Neural progenitor cell (in vitro differentiated cells): ENCODE measurements around the gene MYH7. TPM values are rescaled to one million over a fixed set of nuclear protein-coding genes. Genes with fewer than 3 reads are reported as not detected.

ENCODE experiments used
- DNase-seq: peaks from one replicate; pipeline ENCODE4 v3.0.0-alpha.2; 2016; ENCODE audit warnings: low spot score
- H2AFZ ChIP-seq: fragments of 200-600 bp; sonication (generic); replicated peaks from 2 replicates; pipeline ENCODE4 v1.6.1; 2016; ENCODE audit warnings: antibody characterized with exemption
- H3F3A ChIP-seq: fragments of 200-600 bp; sonication (generic); 2 replicates; pipeline ENCODE4 v1.6.1; 2016; ENCODE audit warnings: antibody characterized with exemption, low read depth
- H3K27ac ChIP-seq: fragments of 200-600 bp; sonication (generic); 2 replicates; pipeline ENCODE4 v1.5.1; 2016; ENCODE audit warnings: mild to moderate bottlenecking
- H3K27me3 ChIP-seq: fragments of 200-600 bp; sonication (generic); 2 replicates; pipeline ENCODE4 v1.6.1; 2016; ENCODE audit warnings: mild to moderate bottlenecking, moderate library complexity
- H3K36me3 ChIP-seq: fragments of 200-600 bp; sonication (generic); 2 replicates; pipeline ENCODE4 v1.5.1; 2016
- H3K4me1 ChIP-seq: fragments of 200-600 bp; sonication (generic); 2 replicates; pipeline ENCODE4 v1.6.1; 2016; ENCODE audit warnings: mixed run types
- H3K4me2 ChIP-seq: fragments of 200-600 bp; sonication (generic); 2 replicates; pipeline ENCODE4 v1.6.1; 2016
- H3K4me3 ChIP-seq: fragments of 200-600 bp; sonication (generic); 2 replicates; pipeline ENCODE4 v1.5.1; 2016
- H3K79me2 ChIP-seq: fragments of 200-600 bp; sonication (generic); 2 replicates; pipeline ENCODE4 v1.6.1; 2016; ENCODE audit warnings: low read depth
- H3K9ac ChIP-seq: fragments of 200-600 bp; sonication (generic); 2 replicates; pipeline ENCODE4 v1.6.1; 2016
- H3K9me3 ChIP-seq: fragments of 200-600 bp; sonication (generic); 2 replicates; pipeline ENCODE4 v1.5.1; 2016; ENCODE audit warnings: low read depth
- H4K20me1 ChIP-seq: fragments of 200-600 bp; sonication (generic); 2 replicates; pipeline ENCODE4 v1.6.1; 2016; ENCODE audit warnings: low read depth
- H3K27ac Mint-ChIP-seq: 3 replicates; pipeline ENCODE4 v1.8.0; 2021; ENCODE audit warnings: mixed read lengths
- H3K27me3 Mint-ChIP-seq: 2 replicates; pipeline ENCODE4 v1.8.0; 2022; ENCODE audit warnings: low read depth, mild to moderate bottlenecking, inconsistent platforms, moderate library complexity, mixed read lengths; ENCODE audit not compliant: insufficient read depth
- H3K36me3 Mint-ChIP-seq: 3 replicates; pipeline ENCODE4 v1.8.0; 2021; ENCODE audit warnings: mixed read lengths
- H3K4me1 Mint-ChIP-seq: 3 replicates; pipeline ENCODE4 v1.8.0; 2021; ENCODE audit warnings: mixed read lengths
- H3K4me3 Mint-ChIP-seq: 3 replicates; pipeline ENCODE4 v1.8.0; 2021; ENCODE audit warnings: mild to moderate bottlenecking, moderate library complexity, mixed read lengths
- H3K9me3 Mint-ChIP-seq: 3 replicates; pipeline ENCODE4 v1.8.0; 2020; ENCODE audit warnings: mixed read lengths
- EZH2 ChIP-seq: fragments of 200-600 bp; sonication (generic); IDR thresholded peaks from 2 replicates; pipeline ENCODE4 v1.6.1; 2017; ENCODE audit warnings: antibody characterized with exemption, mild to moderate bottlenecking, moderate library complexity
- EZH2phosphoT487 ChIP-seq: fragments of 200-600 bp; sonication (generic); IDR thresholded peaks from 2 replicates; pipeline ENCODE4 v1.6.1; 2017; ENCODE audit warnings: antibody characterized with exemption
- total RNA-seq: library from RNA; depleted of rRNA; stranded (reverse); fragments of >200 nt; gene quantifications from 2 replicates; pipeline ENCODE4 v1.2.3, GENCODE V29; 2015; ENCODE audit warnings: low replicate concordance
- TF ChIP-seq, protein P1 (sequence below): fragments of 200-600 bp; sonication (generic); IDR thresholded peaks from 2 replicates; pipeline ENCODE4 v1.5.1; 2017; ENCODE audit warnings: antibody characterized with exemption, mild to moderate bottlenecking

The MYH7 gene
- total RNA-seq, 1 donor from 2014 or later: not detected

DNA sequence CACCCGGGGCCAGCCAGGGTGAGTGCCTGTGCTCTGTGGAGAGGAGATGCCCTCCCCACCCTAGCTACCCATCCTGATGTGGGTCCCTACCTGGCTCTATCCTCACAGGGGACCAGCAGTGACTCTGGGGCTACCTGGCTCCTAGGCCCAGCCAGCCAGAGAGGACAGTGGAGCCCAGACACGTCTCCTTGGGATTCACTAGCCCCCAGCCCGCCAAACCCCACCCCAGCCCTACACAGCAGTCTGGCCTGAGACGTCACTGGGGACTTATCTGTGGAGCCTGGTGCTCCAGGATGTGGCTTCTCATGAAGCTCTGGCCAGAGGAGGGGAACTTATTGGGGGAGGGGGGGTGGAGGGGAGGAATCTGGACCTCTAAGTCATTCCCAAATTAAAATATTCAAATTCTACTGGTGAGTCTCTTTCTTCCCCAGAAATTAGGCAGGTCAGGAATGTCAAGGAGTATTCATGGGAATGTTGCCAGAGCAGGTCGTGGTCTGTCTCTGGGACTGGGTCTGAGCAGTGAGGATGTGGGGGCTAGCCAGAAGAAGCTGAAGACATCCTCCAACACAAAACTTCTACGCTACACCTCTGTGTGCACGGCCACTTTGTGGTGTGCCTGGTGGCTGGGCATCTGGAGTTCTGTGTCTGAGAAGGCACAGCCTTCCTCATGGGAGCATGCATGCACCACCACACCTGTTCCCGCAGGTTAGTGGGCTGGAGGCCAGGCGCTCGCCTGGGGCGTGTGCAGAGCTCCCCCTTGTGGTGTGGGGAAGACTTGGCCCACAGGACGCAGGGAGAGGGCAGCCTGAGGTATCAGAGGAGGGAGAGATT lies 55.9 kb downstream of the MYH7 start:
- Histone ChIP-seq H3K4me2 (no peak overlapping the region), H3K9ac (no peak overlapping the region), H3F3A (peaks cover 12% of the 10 kb centered on the region), H3K4me1 (peaks cover 13% of the 10 kb centered on the region), H3K4me3 (no peak overlapping the region), H2AFZ (no peak overlapping the region), H3K79me2 (no peaks in the 10 kb centered on the region), H3K27ac (no peak overlapping the region), H4K20me1 (no peaks in the 10 kb centered on the region), H3K27me3 (no peaks in the 10 kb centered on the region), H3K9me3 (no peaks in the 10 kb centered on the region), H3K36me3 (no peaks in the 10 kb centered on the region)
- Mint-ChIP-seq H3K9me3 (no peaks in the 10 kb centered on the region), H3K4me3 (no peak overlapping the region), H3K4me1 (peaks cover 31% of the 10 kb centered on the region), H3K27ac (no peak overlapping the region), H3K36me3 (no peaks in the 10 kb centered on the region), H3K27me3 (peaks cover 9% of the 10 kb centered on the region)
- TF ChIP-seq, protein P1, sequence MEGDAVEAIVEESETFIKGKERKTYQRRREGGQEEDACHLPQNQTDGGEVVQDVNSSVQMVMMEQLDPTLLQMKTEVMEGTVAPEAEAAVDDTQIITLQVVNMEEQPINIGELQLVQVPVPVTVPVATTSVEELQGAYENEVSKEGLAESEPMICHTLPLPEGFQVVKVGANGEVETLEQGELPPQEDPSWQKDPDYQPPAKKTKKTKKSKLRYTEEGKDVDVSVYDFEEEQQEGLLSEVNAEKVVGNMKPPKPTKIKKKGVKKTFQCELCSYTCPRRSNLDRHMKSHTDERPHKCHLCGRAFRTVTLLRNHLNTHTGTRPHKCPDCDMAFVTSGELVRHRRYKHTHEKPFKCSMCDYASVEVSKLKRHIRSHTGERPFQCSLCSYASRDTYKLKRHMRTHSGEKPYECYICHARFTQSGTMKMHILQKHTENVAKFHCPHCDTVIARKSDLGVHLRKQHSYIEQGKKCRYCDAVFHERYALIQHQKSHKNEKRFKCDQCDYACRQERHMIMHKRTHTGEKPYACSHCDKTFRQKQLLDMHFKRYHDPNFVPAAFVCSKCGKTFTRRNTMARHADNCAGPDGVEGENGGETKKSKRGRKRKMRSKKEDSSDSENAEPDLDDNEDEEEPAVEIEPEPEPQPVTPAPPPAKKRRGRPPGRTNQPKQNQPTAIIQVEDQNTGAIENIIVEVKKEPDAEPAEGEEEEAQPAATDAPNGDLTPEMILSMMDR: peak; percentile 90
- TF ChIP-seq EZH2phosphoT487: no peak
- TF ChIP-seq EZH2: no peak
- DNase-seq: peak; percentile 74

DNA sequence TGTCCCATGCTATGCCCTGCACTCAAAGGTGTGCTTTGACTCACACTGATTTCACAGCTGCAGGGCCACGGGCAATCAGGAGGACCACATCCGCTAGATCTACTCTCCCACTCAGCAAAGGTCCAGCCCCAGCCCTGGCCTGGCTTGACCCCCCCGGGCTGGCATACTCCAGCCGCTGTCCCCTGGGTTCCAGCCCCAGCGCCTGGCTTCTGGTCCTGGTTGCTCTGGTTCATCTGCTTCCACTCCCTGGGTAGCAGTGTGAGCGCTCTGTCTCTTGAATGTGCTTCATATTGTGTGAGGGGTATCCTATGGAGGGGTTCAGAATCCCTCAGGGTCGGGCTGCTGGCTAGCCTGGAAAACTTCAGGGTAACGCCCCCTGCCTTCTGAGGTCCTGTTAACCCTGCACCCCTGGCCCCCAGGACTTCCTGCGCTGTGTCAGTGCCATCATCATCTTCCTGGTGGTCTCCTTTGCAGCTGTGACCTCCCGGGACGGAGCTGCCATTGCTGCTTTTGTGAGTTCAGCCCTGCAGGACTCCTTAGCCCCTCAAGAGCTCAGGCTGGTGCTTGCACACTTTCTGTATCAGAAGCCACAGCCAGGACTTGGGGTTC lies 56.7 kb downstream of the MYH7 start:
- H3K79me2 ChIP-seq: no peaks in the 10 kb centered on the region
- TF ChIP-seq, protein P1: no peak
- TF ChIP-seq EZH2phosphoT487 (no peak), EZH2 (no peak)
- Mint-ChIP-seq H3K36me3 (no peaks in the 10 kb centered on the region), H3K4me1 (peaks cover 31% of the 10 kb centered on the region), H3K9me3 (no peaks in the 10 kb centered on the region), H3K27me3 (peaks cover 7% of the 10 kb centered on the region), H3K27ac (no peak overlapping the region), H3K4me3 (peak overlapping the region; percentile 8)
- no peak overlapping the region for H2AFZ ChIP-seq
- H3K4me1 ChIP-seq: peaks cover 13% of the 10 kb centered on the region
- H4K20me1 ChIP-seq: no peaks in the 10 kb centered on the region
- no peak overlapping the region for H3K4me2 ChIP-seq
- no peaks in the 10 kb centered on the region for H3K27me3 ChIP-seq
- no peak overlapping the region for H3K27ac ChIP-seq
- no peaks in the 10 kb centered on the region for H3K36me3 ChIP-seq
- peaks cover 12% of the 10 kb centered on the region for H3F3A ChIP-seq
- H3K9me3 ChIP-seq: no peaks in the 10 kb centered on the region
- no peak overlapping the region for H3K4me3 ChIP-seq
- DNase-seq: no peak
- H3K9ac ChIP-seq: no peak overlapping the region

DNA sequence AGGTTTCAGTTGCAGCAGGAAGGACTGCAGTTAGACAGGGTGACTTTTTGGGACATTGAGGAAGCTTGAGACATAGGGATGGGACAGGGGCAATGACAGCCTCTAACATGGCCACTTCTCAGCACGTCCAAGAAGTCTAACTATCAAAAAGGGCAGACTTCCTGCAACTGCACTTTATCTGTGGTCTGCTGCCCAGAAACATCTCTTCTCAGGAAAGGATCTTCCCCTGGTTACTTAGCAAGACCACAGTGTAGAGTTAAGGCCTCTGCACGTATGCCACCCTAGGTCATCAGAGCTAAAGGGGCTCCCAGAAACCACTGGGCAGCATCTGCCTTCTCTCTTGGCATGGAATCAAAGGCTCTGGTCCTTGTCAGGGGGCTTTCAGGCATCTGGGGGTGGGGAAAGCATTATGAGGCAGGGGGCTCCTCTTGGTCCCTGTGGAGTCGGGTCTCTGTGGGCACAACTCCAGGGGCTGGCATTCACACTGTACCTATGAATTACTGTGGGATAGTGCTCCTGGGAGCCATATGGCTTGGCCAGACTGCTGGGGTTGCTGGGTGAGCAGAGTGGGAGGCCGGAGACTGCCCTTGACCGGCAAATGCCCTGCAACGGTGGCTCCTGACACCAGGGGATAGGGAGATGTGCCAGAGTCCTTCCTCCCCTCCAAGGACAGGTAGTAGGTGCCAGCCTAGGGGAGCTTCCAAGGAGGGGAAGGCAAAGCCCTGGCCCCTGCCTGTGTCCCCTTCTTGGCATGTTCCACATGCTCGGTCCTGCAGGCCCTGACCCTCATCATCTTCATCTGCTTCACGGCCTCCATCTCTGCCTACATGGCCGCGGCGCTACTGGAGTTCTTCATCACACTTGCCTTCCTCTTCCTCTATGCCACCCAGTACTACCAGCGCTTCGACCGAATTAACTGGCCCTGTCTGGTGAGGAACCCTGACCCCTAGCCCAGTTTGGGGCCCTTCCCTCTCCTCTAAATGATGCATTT lies 57.6 kb downstream of the MYH7 start:
- Histone ChIP-seq H3K4me3 (no peak overlapping the region), H3K36me3 (no peaks in the 10 kb centered on the region), H3K9me3 (no peaks in the 10 kb centered on the region), H3K79me2 (no peaks in the 10 kb centered on the region), H3F3A (peaks cover 12% of the 10 kb centered on the region), H2AFZ (no peak overlapping the region), H3K27ac (no peak overlapping the region), H3K4me2 (no peak overlapping the region), H3K27me3 (no peaks in the 10 kb centered on the region), H3K9ac (no peak overlapping the region), H3K4me1 (peaks cover 13% of the 10 kb centered on the region), H4K20me1 (no peaks in the 10 kb centered on the region)
- Mint-ChIP-seq H3K4me3 (peak overlapping the region; percentile 8), H3K36me3 (no peaks in the 10 kb centered on the region), H3K4me1 (peaks cover 28% of the 10 kb centered on the region), H3K9me3 (no peaks in the 10 kb centered on the region), H3K27me3 (peaks cover 6% of the 10 kb centered on the region), H3K27ac (peak overlapping the region; percentile 85)
- no peak for DNase-seq
- TF ChIP-seq EZH2: no peak
- TF ChIP-seq, protein P1: no peak
- no peak for TF ChIP-seq EZH2phosphoT487
